PC-3 (cell line): ENCODE measurements around the gene FBN3. TPM values are rescaled to one million over a fixed set of nuclear protein-coding genes. Genes with fewer than 3 reads are reported as not detected.
A peak's percentile ranks its signal among the peaks of the same experiment; 100 is the strongest.

ENCODE experiments used
- ATAC-seq: fragments of 200-7000 bp; cut with Tn5 transposase; 2 replicates; pipeline ENCODE4 v1.9.1; 2020; ENCODE audit warnings: mild to moderate bottlenecking, moderate library complexity
- BruUV-seq: library from RNA; stranded (reverse); fragments of 400-500 nt; replicated peaks from 2 replicates; lab custom pipeline; 2021; lab: Mats Ljungman, UMichigan
- CTCF ChIA-PET: fragments of 300-600 bp; sonication (Branson Sonifier 250); formaldehyde crosslinking; loops from one replicate; lab custom pipeline; 2022; ENCODE audit warnings: antibody characterized with exemption; lab: Charles Lee
- POLR2A ChIA-PET: fragments of 300-600 bp; sonication (Branson Sonifier 250); formaldehyde crosslinking; loops from one replicate; lab custom pipeline; 2022; ENCODE audit warnings: antibody characterized with exemption; ENCODE audit not compliant: unreplicated experiment; lab: Charles Lee
- DNase-seq: peaks from one replicate; pipeline ENCODE4 v3.0.0-alpha.2; 2015
- H2AFZ ChIP-seq: fragments of 300-600 bp; sonication (generic); 2 replicates; pipeline ENCODE4 v1.6.0; 2016; ENCODE audit warnings: antibody characterized with exemption, low read length
- H3F3A ChIP-seq: fragments of 300-600 bp; sonication (generic); one replicate; pipeline ENCODE4 v1.6.0; 2017; ENCODE audit warnings: antibody characterized with exemption, low read length, control low read depth, mild to moderate bottlenecking; ENCODE audit not compliant: unreplicated experiment
- H3K27ac ChIP-seq: fragments of 300-600 bp; sonication (generic); 2 replicates; pipeline ENCODE4 v1.5.1; 2016; ENCODE audit warnings: mild to moderate bottlenecking, low read length
- H3K27me3 ChIP-seq: fragments of 300-600 bp; sonication (generic); 2 replicates; pipeline ENCODE4 v1.6.1; 2016; ENCODE audit warnings: low read length, mixed read lengths
- H3K36me3 ChIP-seq: fragments of 300-600 bp; sonication (generic); 2 replicates; pipeline ENCODE4 v1.6.1; 2016; ENCODE audit warnings: low read depth, mixed run types, low read length, mixed read lengths
- H3K4me1 ChIP-seq: fragments of 300-600 bp; sonication (generic); 2 replicates; pipeline ENCODE4 v1.5.1; 2016; ENCODE audit warnings: low read length; ENCODE audit not compliant: insufficient read depth
- H3K4me2 ChIP-seq: fragments of 300-600 bp; sonication (generic); 2 replicates; pipeline ENCODE4 v1.6.0; 2016; ENCODE audit warnings: low read length
- H3K4me3 ChIP-seq: fragments of 300-600 bp; sonication (generic); 2 replicates; pipeline ENCODE4 v1.5.1; 2016; ENCODE audit warnings: mild to moderate bottlenecking, low read length, mixed read lengths
- H3K79me2 ChIP-seq: fragments of 300-600 bp; sonication (generic); 2 replicates; pipeline ENCODE4 v1.6.1; 2017; ENCODE audit warnings: low read length, mixed read lengths
- H3K9ac ChIP-seq: fragments of 300-600 bp; sonication (generic); 2 replicates; pipeline ENCODE4 v1.6.0; 2016; ENCODE audit warnings: mild to moderate bottlenecking, low read length
- H3K9me2 ChIP-seq: fragments of 300-600 bp; sonication (generic); replicated peaks from 2 replicates; pipeline ENCODE4 v1.6.1; 2016; ENCODE audit warnings: mixed run types, low read length, mixed read lengths
- H3K9me3 ChIP-seq: fragments of 300-600 bp; sonication (generic); 2 replicates; pipeline ENCODE4 v1.6.1; 2016; ENCODE audit warnings: low read length, mixed read lengths
- H4K20me1 ChIP-seq: fragments of 300-600 bp; sonication (generic); 2 replicates; pipeline ENCODE4 v1.6.1; 2016; ENCODE audit warnings: low read length, mixed read lengths
- EZH2 ChIP-seq: fragments of 300-600 bp; sonication (generic); IDR thresholded peaks from one replicate; pipeline ENCODE4 v1.6.1; 2017; ENCODE audit warnings: antibody characterized with exemption, mild to moderate bottlenecking, low read length; ENCODE audit not compliant: unreplicated experiment
- EZH2phosphoT487 ChIP-seq: fragments of 300-600 bp; sonication (generic); IDR thresholded peaks from 2 replicates; pipeline ENCODE4 v1.6.1; 2018; ENCODE audit warnings: mild to moderate bottlenecking, antibody characterized with exemption, low read length, borderline replicate concordance
- intact Hi-C: fragments of 100-400 bp; cut with micrococcal nuclease; formaldehyde crosslinking; loops from 2 replicates; pipeline ENCODE4 v1.9.0; 2023
- total RNA-seq: library from RNA; depleted of rRNA; stranded (reverse); fragments of >200 nt; gene quantifications from 2 replicates; pipeline ENCODE4 v1.2.3, GENCODE V29; 2014
- TF ChIP-seq, protein P1 (sequence below): fragments of 300-600 bp; sonication (generic); conservative IDR thresholded peaks from 2 replicates; pipeline ENCODE4 v1.5.1; 2017; ENCODE audit warnings: antibody characterized with exemption, low read depth, mild to moderate bottlenecking, low read length

The FBN3 gene
- total RNA-seq, 1 experiment from 2014 or later, result under 0.01 TPM

DNA sequence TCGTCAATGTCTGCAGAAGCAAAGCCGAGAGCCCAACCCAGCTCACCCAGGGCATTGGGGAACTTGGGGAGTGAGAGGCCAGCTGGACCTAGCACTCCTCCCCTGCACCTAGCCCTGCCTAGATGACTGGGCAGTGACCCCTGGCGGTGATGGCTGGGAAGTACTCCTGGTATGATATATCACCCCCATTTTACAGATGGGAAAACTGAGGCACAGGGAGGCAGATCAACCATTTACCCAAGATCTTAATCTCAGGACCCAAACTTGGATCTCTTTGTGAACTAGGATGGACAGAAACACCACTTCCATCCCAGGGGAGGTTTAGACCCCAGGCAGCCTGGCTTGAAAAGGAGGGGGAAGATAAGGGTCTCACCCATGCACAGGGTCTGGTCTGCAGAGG lies 53.3 kb downstream of the FBN3 start:
- no TSS peak for BruUV-seq
- POLR2A ChIA-PET, result no interaction called here
- no peaks in the 10 kb centered on the region for H3K4me1 ChIP-seq

DNA sequence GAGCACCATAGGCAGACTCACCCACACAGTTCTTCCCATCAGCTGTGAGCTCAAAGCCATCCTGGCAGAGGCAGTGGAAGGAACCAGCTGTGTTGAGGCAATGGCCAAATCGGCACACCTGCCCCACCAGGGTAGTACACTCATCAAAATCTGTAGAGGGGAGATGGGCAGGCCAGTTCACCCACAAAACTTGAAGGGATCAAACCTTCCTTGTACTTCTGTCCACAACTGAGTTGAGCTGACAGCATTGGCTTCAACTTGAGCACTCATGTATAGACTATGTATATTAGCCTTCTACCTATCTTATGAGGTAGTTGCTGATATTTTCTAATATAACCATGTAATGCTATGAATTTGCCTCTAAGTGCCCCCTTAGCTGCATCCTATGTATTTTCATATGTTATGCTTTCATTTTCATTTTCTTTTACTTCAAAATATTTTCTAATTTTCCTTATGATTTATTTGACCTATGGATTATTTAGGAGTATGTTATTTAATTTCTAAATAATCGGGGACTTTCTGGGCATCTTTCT lies 54.0 kb downstream of the FBN3 start:
- BruUV-seq, result no TSS peak
- Histone ChIP-seq H3F3A (no peaks in the 10 kb centered on the region), H2AFZ (no peak overlapping the region), H3K4me2 (no peak overlapping the region), H4K20me1 (no peaks in the 10 kb centered on the region), H3K36me3 (no peaks in the 10 kb centered on the region), H3K4me3 (no peak overlapping the region), H3K9me3 (peaks cover 9% of the 10 kb centered on the region), H3K9ac (no peak overlapping the region), H3K27ac (no peak overlapping the region), H3K4me1 (no peaks in the 10 kb centered on the region), H3K79me2 (no peaks in the 10 kb centered on the region), H3K9me2 (no peaks in the 10 kb centered on the region), H3K27me3 (no peaks in the 10 kb centered on the region)
- CTCF ChIA-PET, result no interaction called here
- TF ChIP-seq EZH2, result no peak
- TF ChIP-seq, protein P1, sequence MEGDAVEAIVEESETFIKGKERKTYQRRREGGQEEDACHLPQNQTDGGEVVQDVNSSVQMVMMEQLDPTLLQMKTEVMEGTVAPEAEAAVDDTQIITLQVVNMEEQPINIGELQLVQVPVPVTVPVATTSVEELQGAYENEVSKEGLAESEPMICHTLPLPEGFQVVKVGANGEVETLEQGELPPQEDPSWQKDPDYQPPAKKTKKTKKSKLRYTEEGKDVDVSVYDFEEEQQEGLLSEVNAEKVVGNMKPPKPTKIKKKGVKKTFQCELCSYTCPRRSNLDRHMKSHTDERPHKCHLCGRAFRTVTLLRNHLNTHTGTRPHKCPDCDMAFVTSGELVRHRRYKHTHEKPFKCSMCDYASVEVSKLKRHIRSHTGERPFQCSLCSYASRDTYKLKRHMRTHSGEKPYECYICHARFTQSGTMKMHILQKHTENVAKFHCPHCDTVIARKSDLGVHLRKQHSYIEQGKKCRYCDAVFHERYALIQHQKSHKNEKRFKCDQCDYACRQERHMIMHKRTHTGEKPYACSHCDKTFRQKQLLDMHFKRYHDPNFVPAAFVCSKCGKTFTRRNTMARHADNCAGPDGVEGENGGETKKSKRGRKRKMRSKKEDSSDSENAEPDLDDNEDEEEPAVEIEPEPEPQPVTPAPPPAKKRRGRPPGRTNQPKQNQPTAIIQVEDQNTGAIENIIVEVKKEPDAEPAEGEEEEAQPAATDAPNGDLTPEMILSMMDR, result no peak
- TF ChIP-seq EZH2phosphoT487, result no peak
- intact Hi-C loops, result no loop called here
- no peak for DNase-seq
- no peak for ATAC-seq
- POLR2A ChIA-PET, result no interaction called here

More for the DNA sequence above, 53.3 kb downstream of the FBN3 start:
- H3F3A ChIP-seq, result no peaks in the 10 kb centered on the region
- no peaks in the 10 kb centered on the region for H3K36me3 ChIP-seq
- H3K9ac ChIP-seq, result no peak overlapping the region
- no peak overlapping the region for H3K4me3 ChIP-seq
- TF ChIP-seq EZH2 (no peak), EZH2phosphoT487 (no peak)
- TF ChIP-seq, protein P1, result peak; percentile 58
- H3K4me2 ChIP-seq, result no peak overlapping the region
- H3K9me2 ChIP-seq, result no peaks in the 10 kb centered on the region
- DNase-seq, result peak; percentile 19
- CTCF ChIA-PET, result no interaction called here
- peaks cover 9% of the 10 kb centered on the region for H3K9me3 ChIP-seq
- intact Hi-C loops, result no loop called here
- ATAC-seq, result no peak
- H3K27me3 ChIP-seq, result no peaks in the 10 kb centered on the region
- no peak overlapping the region for H2AFZ ChIP-seq
- no peaks in the 10 kb centered on the region for H3K79me2 ChIP-seq
- no peaks in the 10 kb centered on the region for H4K20me1 ChIP-seq
- no peak overlapping the region for H3K27ac ChIP-seq

DNA sequence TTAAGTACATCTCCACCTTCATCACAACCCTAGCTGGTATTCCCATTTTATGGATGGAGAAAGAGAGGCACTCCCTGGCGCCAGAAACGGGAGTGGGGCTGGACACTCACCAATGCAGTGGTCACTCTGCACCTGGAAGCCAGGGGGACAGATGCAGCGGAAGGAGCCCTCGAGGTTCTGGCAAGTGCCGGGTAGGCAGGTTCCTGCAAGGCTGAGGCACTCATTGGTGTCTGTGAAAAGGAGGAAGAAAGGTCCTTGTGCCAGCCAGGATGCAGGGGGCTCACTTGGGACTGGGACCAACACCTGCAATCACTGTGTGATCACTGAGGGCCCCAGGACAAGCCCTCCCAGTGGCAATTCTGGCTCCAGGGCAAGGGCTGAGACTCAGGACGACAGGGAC lies 55.1 kb downstream of the FBN3 start:
- Histone ChIP-seq H3K9ac (no peak overlapping the region), H3K4me3 (no peak overlapping the region), H2AFZ (no peak overlapping the region), H4K20me1 (no peaks in the 10 kb centered on the region), H3K27me3 (no peaks in the 10 kb centered on the region), H3K4me1 (no peaks in the 10 kb centered on the region), H3K79me2 (no peaks in the 10 kb centered on the region), H3K36me3 (no peaks in the 10 kb centered on the region), H3F3A (no peaks in the 10 kb centered on the region), H3K27ac (no peak overlapping the region), H3K9me2 (no peaks in the 10 kb centered on the region), H3K9me3 (peaks cover 9% of the 10 kb centered on the region), H3K4me2 (no peak overlapping the region)
- POLR2A ChIA-PET, result no interaction called here
- no peak for DNase-seq
- intact Hi-C loops, result no loop called here
- TF ChIP-seq, protein P1, result no peak
- TF ChIP-seq EZH2phosphoT487, result no peak
- no peak for TF ChIP-seq EZH2
- no peak for ATAC-seq
- CTCF ChIA-PET, result no interaction called here
- no TSS peak for BruUV-seq
